HG03175 (cell line): ENCODE measurements around the gene DCDC2.
"Not testable (repeated sequence)": the region's sequence is repeated elsewhere in the genome, so short reads cannot be mapped to it uniquely, and the experiment has no call there.

Source experiments
- ATAC-seq: cut with Tn5 transposase; IDR thresholded peaks from one replicate; pipeline ENCODE4 v1.9.1; 2021; ENCODE audit warnings: mild to moderate bottlenecking, moderate library complexity; ENCODE audit not compliant: unreplicated experiment

DCDC2 gene

GRCh38 chr6:24381476-24382219 lies 23.8 kb upstream of the DCDC2 start:
- ATAC-seq: no peak

GRCh38 chr6:24378473-24379097 lies 20.7 kb upstream of the DCDC2 start:
- ATAC-seq: peak; percentile 41

GRCh38 chr6:24376871-24377270 lies 19.0 kb upstream of the DCDC2 start:
- ATAC-seq: no peak

- ATAC-seq: no peak
Measured at GRCh38 chr6:24374612-24375011, 16.8 kb upstream of the DCDC2 start.

- not testable (repeated sequence) for ATAC-seq
Measured at GRCh38 chr6:24365103-24365633, 7.3 kb upstream of the DCDC2 start.

GRCh38 chr6:24362363-24362762 lies 4.5 kb upstream of the DCDC2 start:
- not testable (repeated sequence) for ATAC-seq

- peak; percentile 84 for ATAC-seq
Measured at GRCh38 chr6:24359640-24360454, 2.0 kb upstream of the DCDC2 start.

GRCh38 chr6:24358219-24358821 lies 461 bp upstream of the DCDC2 start:
- ATAC-seq: no peak

- ATAC-seq: no peak
Measured at GRCh38 chr6:24356310-24356973, 1.4 kb downstream of the DCDC2 start.

GRCh38 chr6:24355393-24355792 lies 2.5 kb downstream of the DCDC2 start:
- no peak for ATAC-seq

GRCh38 chr6:24353861-24354260 lies 4.0 kb downstream of the DCDC2 start:
- ATAC-seq: no peak

- no peak for ATAC-seq
Measured at GRCh38 chr6:24352434-24352833, 5.4 kb downstream of the DCDC2 start.

- ATAC-seq: no peak
Measured at GRCh38 chr6:24344976-24345375, 12.9 kb downstream of the DCDC2 start.

GRCh38 chr6:24340998-24341938 lies 16.6 kb downstream of the DCDC2 start:
- no peak for ATAC-seq

- no peak for ATAC-seq
Measured at GRCh38 chr6:24339932-24340331, 17.9 kb downstream of the DCDC2 start.

GRCh38 chr6:24334285-24334684 lies 23.6 kb downstream of the DCDC2 start:
- no peak for ATAC-seq

GRCh38 chr6:24332317-24332716 lies 25.5 kb downstream of the DCDC2 start:
- ATAC-seq: no peak

- no peak for ATAC-seq
Measured at GRCh38 chr6:24330137-24330732, 27.6 kb downstream of the DCDC2 start.

GRCh38 chr6:24329451-24329850 lies 28.4 kb downstream of the DCDC2 start:
- no peak for ATAC-seq
